IMR-90 (cell line): ENCODE measurements around the gene SLITRK3.

Experiments used
- MAZ ChIP-seq: IDR thresholded peaks from 2 replicates; pipeline ENCODE4 v1.6.1; 2012; ENCODE audit warnings: low read depth, mild to moderate bottlenecking, low read length, improper control_type of control experiment, moderate library complexity, borderline replicate concordance
- POLR2A ChIP-seq: IDR thresholded peaks from 2 replicates; pipeline ENCODE4 v1.6.1; 2012; ENCODE audit warnings: mild to moderate bottlenecking, low read depth, low read length
- RFX5 ChIP-seq: IDR thresholded peaks from 2 replicates; pipeline ENCODE4 v1.8.0; 2012; ENCODE audit warnings: low read depth, mild to moderate bottlenecking, low read length, moderate library complexity

GRCh38 chr3:165210132-165210531, 13.9 kb upstream of the SLITRK3 start:
- TF ChIP-seq RFX5 (no peak), POLR2A (no peak), MAZ (no peak)
